Eye (tissue), 1 donor: ENCODE measurements around the gene CAMKMT.
A peak's percentile ranks its signal among the peaks of the same experiment; 100 is the strongest.

Experiments
- DNase-seq: peaks from one replicate; pipeline ENCODE4 v3.0.0-alpha.2; 2015

CAMKMT gene

DNA sequence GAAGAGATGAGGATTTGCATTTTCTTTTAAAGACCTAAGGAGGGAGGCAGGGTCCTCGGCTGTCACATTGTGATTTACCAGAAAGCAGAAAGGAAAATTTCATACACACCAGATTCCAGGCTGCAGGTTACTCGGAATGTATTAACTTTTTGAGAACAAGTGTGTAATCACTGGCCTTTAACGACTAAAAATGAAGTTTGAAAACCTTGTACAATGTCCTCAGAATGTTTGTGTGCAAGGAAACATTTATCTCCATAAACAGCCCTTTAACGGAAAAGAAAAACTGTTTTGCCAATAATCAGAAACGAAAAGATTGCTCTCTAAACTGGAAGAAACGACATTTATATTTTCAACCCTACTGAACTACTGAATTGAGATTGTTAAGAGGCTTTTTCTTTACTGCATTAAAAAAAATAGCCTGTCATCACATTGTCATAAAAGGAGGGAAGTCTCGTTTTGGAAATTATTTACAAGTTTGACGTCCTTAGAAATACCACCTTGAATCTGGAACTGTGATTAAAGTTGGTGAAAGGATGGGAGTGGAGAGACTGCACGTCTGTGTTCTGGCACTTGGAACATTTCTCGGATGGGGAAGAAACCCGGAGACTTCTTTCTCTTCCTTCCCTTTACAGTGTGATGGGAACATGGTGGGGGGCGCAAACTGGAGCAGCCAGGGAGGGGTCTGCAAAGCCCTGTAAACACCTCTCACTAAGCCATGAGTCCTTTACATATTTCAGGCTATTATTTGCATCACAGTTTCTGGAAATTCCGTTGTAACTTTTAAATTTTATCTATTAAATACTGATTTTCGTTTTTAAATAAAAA is 445.7 kb downstream of the CAMKMT start:
- peak; percentile 57 for DNase-seq

DNA sequence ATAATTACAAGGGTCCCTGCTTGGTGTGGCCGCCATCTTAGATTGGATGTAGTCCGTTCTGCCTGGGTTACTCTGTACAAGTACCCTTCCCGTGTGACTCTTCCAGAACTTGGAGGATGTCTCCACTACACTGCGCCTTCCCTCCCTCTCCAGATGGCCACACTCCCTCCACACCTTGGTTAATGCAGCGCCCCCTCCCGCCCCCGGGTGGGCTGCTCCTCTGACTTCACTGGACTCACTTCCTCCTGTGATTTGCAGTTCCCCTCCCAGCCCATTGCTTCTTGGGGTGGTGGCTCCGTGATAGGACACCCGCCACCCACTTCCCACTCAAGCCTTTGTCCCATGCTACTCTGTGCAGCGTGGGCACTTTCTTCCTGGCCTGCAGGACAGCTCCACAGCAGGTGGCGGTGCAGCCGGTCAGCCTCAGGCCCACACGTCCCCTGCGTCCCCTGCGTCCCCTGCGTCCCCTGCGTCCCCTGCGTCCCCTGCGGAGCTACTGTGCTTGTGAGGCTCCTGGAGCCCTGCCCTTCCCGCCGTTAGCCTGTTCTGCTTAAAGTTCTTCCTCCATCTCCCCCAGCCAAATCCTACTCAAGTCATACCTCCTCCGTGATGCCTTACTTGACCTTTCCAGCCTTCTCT is 449.3 kb downstream of the CAMKMT start:
- no peak for DNase-seq

DNA sequence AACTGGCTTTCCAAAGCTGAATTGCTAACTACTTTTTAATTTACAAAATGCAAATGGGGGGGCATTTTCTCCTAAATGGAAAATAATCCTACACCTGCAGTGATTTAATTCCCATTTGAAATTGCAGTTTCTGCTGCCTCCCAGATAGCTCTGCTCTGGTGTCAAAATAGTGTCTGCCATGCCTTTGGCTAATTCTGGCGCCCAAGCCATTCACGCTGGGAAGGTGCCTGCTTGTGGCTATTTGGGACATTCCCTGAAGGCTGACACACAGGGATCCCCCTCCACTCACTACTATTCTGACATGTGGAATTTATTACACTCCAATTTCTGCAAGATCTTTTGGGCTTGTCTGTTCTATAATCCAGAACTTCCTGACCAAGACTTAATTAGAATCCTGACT is 451.4 kb downstream of the CAMKMT start:
- no peak for DNase-seq

DNA sequence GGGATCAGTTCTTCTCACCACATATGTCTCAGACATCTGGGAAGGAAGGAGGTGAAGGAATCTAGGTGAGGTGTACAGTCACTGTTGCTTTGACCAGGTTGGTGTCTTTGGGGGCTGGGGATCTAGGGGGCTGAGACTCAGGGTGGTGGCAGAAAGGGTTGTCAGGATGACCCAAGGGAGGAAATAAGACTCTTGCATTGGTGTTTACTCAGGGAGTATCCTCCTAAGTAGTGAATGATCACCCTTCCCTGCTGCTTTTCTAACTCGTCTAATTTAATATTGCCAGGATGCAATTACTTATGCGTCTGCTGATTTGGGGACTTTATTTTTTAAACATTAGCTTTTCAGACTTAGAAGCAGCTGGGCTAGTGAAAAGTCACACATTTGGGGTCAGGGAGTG is 451.9 kb downstream of the CAMKMT start:
- no peak for DNase-seq

DNA sequence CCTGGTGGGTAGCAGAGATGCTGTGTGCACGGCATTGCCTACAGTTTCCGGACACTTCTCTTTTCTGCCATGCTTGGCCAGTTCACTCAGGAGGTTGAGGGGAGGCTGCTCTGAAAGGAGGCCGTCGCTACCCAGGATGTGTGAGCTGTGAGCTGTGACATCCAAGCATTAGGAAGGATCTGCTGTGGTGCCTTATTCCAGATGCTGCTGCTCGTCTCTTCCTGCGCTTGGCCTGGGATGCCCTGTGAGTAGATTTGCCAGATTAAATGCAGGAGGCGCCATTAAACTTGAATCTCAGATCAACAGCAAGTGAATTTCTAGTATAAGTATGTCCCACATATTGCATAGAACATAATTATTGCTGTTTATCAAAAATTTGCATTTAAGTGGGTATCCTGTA is 455.5 kb downstream of the CAMKMT start:
- DNase-seq = no peak

DNA sequence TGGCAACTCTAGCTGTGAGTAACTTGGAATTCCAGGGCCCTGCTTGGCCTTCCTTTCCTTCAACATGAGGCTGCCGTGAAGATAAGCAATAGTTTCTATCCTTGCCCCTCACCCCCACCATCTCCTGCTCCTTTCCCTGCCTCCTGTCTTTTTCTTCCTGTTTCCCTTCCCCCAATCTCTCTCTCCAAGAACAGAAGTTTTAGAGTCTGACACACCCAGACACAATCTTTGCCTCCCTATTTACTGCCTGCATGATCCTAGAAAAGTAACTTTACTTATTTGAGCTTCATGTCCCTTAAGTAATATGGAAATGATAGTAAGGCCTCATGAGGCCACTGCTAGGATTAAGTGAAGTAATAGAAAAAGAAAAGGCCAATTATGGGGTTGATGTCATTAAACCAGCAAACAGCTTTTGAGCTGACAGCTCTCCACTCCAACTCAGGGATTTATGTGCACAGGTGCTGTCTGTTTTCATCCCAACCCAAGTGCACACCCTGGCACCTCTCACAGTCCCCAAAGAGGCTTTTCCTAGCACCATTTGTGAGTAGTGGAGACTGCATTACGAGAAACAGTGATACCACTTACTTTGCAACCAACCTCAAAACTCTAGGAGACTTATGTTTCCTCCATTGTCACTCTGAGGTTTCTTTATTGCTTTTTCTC is 456.1 kb downstream of the CAMKMT start:
- no peak for DNase-seq

DNA sequence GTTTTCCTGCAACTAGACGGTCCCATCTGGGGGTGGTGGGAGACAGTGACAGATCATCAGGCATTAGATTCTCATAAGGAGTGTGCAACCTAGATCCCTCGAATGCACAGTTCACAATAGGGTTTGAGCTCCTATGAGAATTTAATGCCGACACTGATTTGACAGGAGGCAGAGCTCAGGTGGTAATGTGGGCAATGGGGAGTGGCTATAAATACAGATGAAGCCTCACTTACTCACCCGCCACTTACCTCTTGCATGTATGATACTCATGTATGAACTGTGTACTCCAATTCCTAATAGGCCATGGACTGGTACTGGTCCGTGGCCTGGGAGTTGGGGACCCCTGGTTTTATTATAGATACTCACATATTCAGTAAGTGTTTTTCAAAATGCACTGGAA is 457.3 kb downstream of the CAMKMT start:
- DNase-seq = no peak

DNA sequence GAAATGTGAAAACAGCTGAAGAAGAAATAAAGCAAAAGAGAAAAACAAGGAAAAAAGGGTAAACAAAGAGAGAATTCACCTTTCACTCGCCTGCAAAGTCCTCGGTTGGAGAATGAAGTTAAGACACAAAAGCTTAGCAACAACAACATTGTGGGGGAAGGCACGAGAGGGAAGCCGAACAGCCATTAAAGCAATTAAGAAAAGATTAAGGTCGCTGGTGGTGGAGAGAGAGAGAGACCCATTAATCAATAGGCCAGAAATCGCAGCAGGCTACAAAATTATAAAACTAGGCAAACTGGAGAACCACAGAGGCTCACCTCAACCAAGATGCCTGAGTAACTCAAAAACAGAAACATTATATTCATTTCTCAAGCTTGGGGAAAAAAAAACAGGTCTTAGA is 459.8 kb downstream of the CAMKMT start:
- DNase-seq = peak; percentile 43

DNA sequence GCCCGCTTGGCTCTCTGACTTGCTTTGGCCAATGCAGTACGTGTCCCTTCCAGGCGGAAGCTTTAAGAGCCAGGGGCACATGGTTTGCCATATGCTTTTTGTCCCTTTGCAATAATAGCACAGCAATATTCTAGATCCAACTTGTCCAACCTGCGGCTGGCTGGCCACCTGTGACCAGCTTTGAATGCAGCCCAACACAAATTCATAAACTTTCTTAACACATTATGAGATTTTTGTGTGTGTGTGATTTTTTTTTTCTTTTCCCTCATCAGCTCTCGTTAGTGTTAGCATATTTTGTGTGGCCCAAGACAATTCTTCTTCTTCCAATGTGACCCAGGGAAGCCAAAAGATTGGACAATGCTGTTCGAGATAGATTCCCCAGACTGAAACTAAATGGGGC is 460.4 kb downstream of the CAMKMT start:
- no peak for DNase-seq
